H9 (cell line): ENCODE measurements around the gene ZNF746. TPM values are rescaled to one million over a fixed set of nuclear protein-coding genes. Genes with fewer than 3 reads are reported as not detected.

Experiments
- DNase-seq: peaks from one replicate; pipeline ENCODE4 v3.0.0-alpha.2; 2017
- H2AFZ ChIP-seq: one replicate; pipeline ENCODE4 v1.6.1; 2013; ENCODE audit warnings: mild to moderate bottlenecking, low read length, control low read depth, moderate library complexity
- H2AK5ac ChIP-seq: 2 replicates; pipeline ENCODE4 v1.6.1; 2013; ENCODE audit warnings: low read length, control low read depth, mixed read lengths; ENCODE audit not compliant: insufficient read length
- H2BK120ac ChIP-seq: one replicate; pipeline ENCODE4 v1.6.1; 2013; ENCODE audit warnings: low read depth, mild to moderate bottlenecking, low read length, control low read depth, inconsistent platforms; ENCODE audit not compliant: poor library complexity, severe bottlenecking
- H2BK12ac ChIP-seq: 2 replicates; pipeline ENCODE4 v1.6.1; 2013; ENCODE audit warnings: low read length, control low read depth, mixed read lengths, low read depth; ENCODE audit not compliant: insufficient read length
- H2BK15ac ChIP-seq: 2 replicates; pipeline ENCODE4 v1.6.1; 2013; ENCODE audit warnings: low read depth, low read length, control low read depth
- H2BK20ac ChIP-seq: one replicate; pipeline ENCODE4 v1.6.1; 2013; ENCODE audit warnings: low read depth, mild to moderate bottlenecking, low read length, control low read depth, inconsistent platforms; ENCODE audit not compliant: poor library complexity, severe bottlenecking
- H2BK5ac ChIP-seq: 2 replicates; pipeline ENCODE4 v1.6.1; 2013; ENCODE audit warnings: low read length, control low read depth, mixed read lengths; ENCODE audit not compliant: insufficient read length
- H3K14ac ChIP-seq: 2 replicates; pipeline ENCODE4 v1.6.1; 2013; ENCODE audit warnings: low read length, control low read depth; ENCODE audit not compliant: insufficient read depth
- H3K18ac ChIP-seq: 2 replicates; pipeline ENCODE4 v1.6.1; 2013; ENCODE audit warnings: low read depth, mild to moderate bottlenecking, mixed read lengths, low read length, control low read depth; ENCODE audit not compliant: insufficient read length
- H3K23ac ChIP-seq: 2 replicates; pipeline ENCODE4 v1.6.1; 2013; ENCODE audit warnings: low read length, control low read depth, mixed read lengths, low read depth; ENCODE audit not compliant: insufficient read length
- H3K23me2 ChIP-seq: 2 replicates; pipeline ENCODE4 v1.6.1; 2013; ENCODE audit warnings: low read depth, mild to moderate bottlenecking, mixed read lengths, low read length, control low read depth; ENCODE audit not compliant: insufficient read length, poor library complexity, severe bottlenecking
- H3K27ac ChIP-seq: 2 replicates; pipeline ENCODE4 v1.5.1; 2013; ENCODE audit warnings: low read length, control low read depth, mixed read lengths, low read depth; ENCODE audit not compliant: insufficient read length
- H3K27me3 ChIP-seq: 2 replicates; pipeline ENCODE4 v1.6.1; 2013; ENCODE audit warnings: low read length, control low read depth, inconsistent platforms; ENCODE audit not compliant: insufficient read depth
- H3K4ac ChIP-seq: 2 replicates; pipeline ENCODE4 v1.6.1; 2013; ENCODE audit warnings: low read depth, mild to moderate bottlenecking, control low read depth, inconsistent platforms, low read length, moderate library complexity
- H3K4me1 ChIP-seq: 2 replicates; pipeline ENCODE4 v1.6.1; 2013; ENCODE audit warnings: low read length, control low read depth, inconsistent platforms; ENCODE audit not compliant: insufficient read depth
- H3K4me2 ChIP-seq: 2 replicates; pipeline ENCODE4 v1.6.1; 2013; ENCODE audit warnings: low read length, control low read depth, mixed read lengths; ENCODE audit not compliant: insufficient read length, insufficient read depth
- H3K56ac ChIP-seq: 2 replicates; pipeline ENCODE4 v1.6.1; 2013; ENCODE audit warnings: low read depth, mild to moderate bottlenecking, mixed read lengths, low read length, control low read depth; ENCODE audit not compliant: insufficient read length
- H3K79me1 ChIP-seq: 2 replicates; pipeline ENCODE4 v1.6.1; 2013; ENCODE audit warnings: low read depth, mild to moderate bottlenecking, moderate library complexity, low read length, control low read depth, inconsistent platforms; ENCODE audit not compliant: insufficient read depth, poor library complexity, severe bottlenecking
- H3K79me2 ChIP-seq: 2 replicates; pipeline ENCODE4 v1.6.1; 2013; ENCODE audit warnings: low read length, control low read depth, inconsistent platforms; ENCODE audit not compliant: insufficient read depth
- H3K9ac ChIP-seq: 2 replicates; pipeline ENCODE4 v1.6.1; 2013; ENCODE audit warnings: low read length, control low read depth, mixed read lengths; ENCODE audit not compliant: insufficient read length; ENCODE audit errors: extremely low read depth
- H3K9me3 ChIP-seq: one replicate; pipeline ENCODE4 v1.6.1; 2013; ENCODE audit warnings: low read depth, low read length, inconsistent platforms; ENCODE audit not compliant: control insufficient read depth
- H3T11ph ChIP-seq: one replicate; pipeline ENCODE4 v1.6.1; 2013; ENCODE audit warnings: mild to moderate bottlenecking, low read length, control low read depth, inconsistent platforms
- H4K20me1 ChIP-seq: one replicate; pipeline ENCODE4 v1.6.1; 2013; ENCODE audit not compliant: control insufficient read depth, insufficient read length, insufficient read depth
- H4K5ac ChIP-seq: 2 replicates; pipeline ENCODE4 v1.6.1; 2013; ENCODE audit warnings: low read depth, mild to moderate bottlenecking, mixed read lengths, low read length, control low read depth; ENCODE audit not compliant: insufficient read length
- H4K8ac ChIP-seq: replicated peaks from 2 replicates; pipeline ENCODE4 v1.6.1; 2013; ENCODE audit warnings: low read length, control low read depth, mixed read lengths, low read depth; ENCODE audit not compliant: insufficient read length
- H4K91ac ChIP-seq: 2 replicates; pipeline ENCODE4 v1.6.1; 2013; ENCODE audit warnings: low read depth, mild to moderate bottlenecking, moderate library complexity, mixed read lengths, low read length, control low read depth; ENCODE audit not compliant: insufficient read length
- H3K27ac Mint-ChIP-seq, 3 experiments: 2 replicates in 2 of 3; 3 replicates in 1 of 3; pipeline ENCODE4 v1.8.0; 2020 to 2021; ENCODE audit warnings: mixed read lengths in 3 of 3, mild to moderate bottlenecking in 1 of 3, moderate library complexity in 1 of 3
- H3K27me3 Mint-ChIP-seq: 2 replicates; pipeline ENCODE4 v1.8.0; 2021; ENCODE audit warnings: low read depth, mild to moderate bottlenecking, moderate library complexity, mixed read lengths
- H3K36me3 Mint-ChIP-seq, 3 experiments: 2 replicates in 2 of 3; 3 replicates in 1 of 3; pipeline ENCODE4 v1.8.0; 2020 to 2021; ENCODE audit warnings: low read depth in 3 of 3, mixed read lengths in 3 of 3; ENCODE audit not compliant: insufficient read depth in 1 of 3
- H3K4me1 Mint-ChIP-seq, 2 experiments: 2 replicates each; pipeline ENCODE4 v1.8.0; 2020; ENCODE audit warnings: mixed read lengths in 2 of 2
- H3K4me3 Mint-ChIP-seq, 2 experiments: 2 replicates in 1 of 2; 3 replicates in 1 of 2; pipeline ENCODE4 v1.8.0; 2020 to 2021; ENCODE audit warnings: mild to moderate bottlenecking in 2 of 2, mixed read lengths in 2 of 2, moderate library complexity in 1 of 2
- H3K9me3 Mint-ChIP-seq, 2 experiments: 2 replicates in 1 of 2; 3 replicates in 1 of 2; pipeline ENCODE4 v1.8.0; 2020; ENCODE audit warnings: mild to moderate bottlenecking in 2 of 2, mixed read lengths in 2 of 2, moderate library complexity in 1 of 2
- WGBS: extraction: QIAGEN DNeasy Blood & Tissue Kit; methylation state at CpG from one replicate; pipeline ENCODE4 v1.1.7; 2013; ENCODE audit warnings: missing lambda C conversion rate, low lambda C conversion rate, mixed read lengths; ENCODE audit not compliant: insufficient read length; ENCODE audit errors: extremely low coverage; 5-methylcytosine and 5-hydroxymethylcytosine counted together
- total RNA-seq: library from RNA; stranded (reverse); gene quantifications from 2 replicates; pipeline ENCODE4 v1.2.1, GENCODE V29; 2021
- TF ChIP-seq, protein P1 (sequence below): fragments of 200-600 bp; sonication (generic); conservative IDR thresholded peaks from 3 replicates; pipeline ENCODE4 v1.8.0; 2021; ENCODE audit warnings: antibody characterized with exemption, mild to moderate bottlenecking

ZNF746 gene
- total RNA-seq, 1 experiment from 2014 or later: 26.7 TPM

DNA sequence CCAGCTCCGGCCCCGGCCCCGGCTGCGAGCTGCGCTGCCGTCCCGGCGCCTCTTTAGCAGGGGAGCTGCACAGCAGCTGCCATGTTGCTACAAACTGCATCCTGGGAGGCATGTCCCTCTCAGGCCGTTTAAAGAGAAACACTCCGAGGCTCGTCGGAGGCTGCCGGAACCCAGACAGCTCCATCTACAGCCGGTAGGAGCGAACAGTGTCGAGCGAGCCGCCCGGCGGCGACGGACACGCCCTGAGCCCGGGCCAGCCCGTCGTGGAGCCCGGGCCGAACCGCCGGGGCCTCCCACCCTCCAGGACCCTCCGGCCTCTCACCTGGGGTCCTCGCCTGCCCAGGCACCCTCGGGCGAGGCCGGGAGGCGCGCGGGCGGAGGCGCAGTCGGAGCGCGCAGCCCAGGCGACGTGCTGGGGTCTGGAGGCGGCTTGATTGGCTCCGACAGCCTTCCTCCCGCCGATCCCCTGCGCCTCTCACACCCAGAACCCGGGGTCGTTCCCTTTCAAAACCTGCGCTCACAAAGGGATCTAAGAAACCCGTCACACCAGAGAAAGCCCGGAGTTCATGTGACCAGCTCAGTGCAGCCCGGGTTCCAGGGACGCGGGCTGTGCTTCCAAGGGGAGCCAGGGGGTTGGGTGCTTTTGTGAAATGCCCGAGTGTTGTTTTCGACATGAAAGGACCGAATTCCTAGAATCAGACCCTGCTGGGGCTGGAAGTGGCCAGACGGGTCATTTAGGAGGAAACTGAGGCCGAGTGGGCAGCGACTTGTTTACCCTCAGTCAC lies 36.9 kb downstream of the ZNF746 start, which contains the start of gene ZNF777:
Gene ZNF777 (minus strand): TSS at position 570 of the 785 bp plus-strand sequence. CDS start 5,040 bp downstream, outside the sequence.
- Histone ChIP-seq H4K91ac (no peak within 1 kb of the TSS), H3K9ac (peak within 1 kb of the TSS; percentile 59), H3K4ac (no peak within 1 kb of the TSS), H3T11ph (no peak within 1 kb of the TSS), H3K18ac (peak within 1 kb of the TSS; percentile 46), H4K5ac (no peak within 1 kb of the TSS), H3K14ac (peak within 1 kb of the TSS; percentile 86; the same call in 1 of the 2 replicates), H3K9me3 (no peaks in the 10 kb centered on the region), H3K4me2 (peak within 1 kb of the TSS; percentile 78), H3K27ac (no peak within 1 kb of the TSS), H3K79me1 (peaks cover 4% of the 10 kb centered on the region), H2AFZ (no peak within 1 kb of the TSS), H2AK5ac (no peak within 1 kb of the TSS), H4K20me1 (no peaks in the 10 kb centered on the region), H2BK5ac (no peak within 1 kb of the TSS), H3K56ac (no peak within 1 kb of the TSS), H2BK120ac (no peak within 1 kb of the TSS), H3K4me1 (no peaks in the 10 kb centered on the region), H3K23ac (no peak within 1 kb of the TSS), H3K23me2 (peaks cover 8% of the 10 kb centered on the region), H2BK15ac (no peak within 1 kb of the TSS), H3K27me3 (no peaks in the 10 kb centered on the region; the same call in 1 of the 2 replicates), H3K79me2 (no peaks in the 10 kb centered on the region), H2BK12ac (no peak within 1 kb of the TSS), H2BK20ac (no peak within 1 kb of the TSS), H4K8ac (no peak within 1 kb of the TSS)
- H3K4me1 Mint-ChIP-seq: peaks cover 13 to 15% of the 10 kb centered on the region in 2 experiments
- H3K27me3 Mint-ChIP-seq: peaks cover 54% of the 10 kb centered on the region
- H3K9me3 Mint-ChIP-seq: peaks cover 2% of the 10 kb centered on the region in 2 experiments; a peak in 2 of 5 replicates
- WGBS: no CpG with 5 or more reads among the region's 64 CpGs
- no peak within 1 kb of the TSS for H3K27ac Mint-ChIP-seq
- TF ChIP-seq, protein P1, sequence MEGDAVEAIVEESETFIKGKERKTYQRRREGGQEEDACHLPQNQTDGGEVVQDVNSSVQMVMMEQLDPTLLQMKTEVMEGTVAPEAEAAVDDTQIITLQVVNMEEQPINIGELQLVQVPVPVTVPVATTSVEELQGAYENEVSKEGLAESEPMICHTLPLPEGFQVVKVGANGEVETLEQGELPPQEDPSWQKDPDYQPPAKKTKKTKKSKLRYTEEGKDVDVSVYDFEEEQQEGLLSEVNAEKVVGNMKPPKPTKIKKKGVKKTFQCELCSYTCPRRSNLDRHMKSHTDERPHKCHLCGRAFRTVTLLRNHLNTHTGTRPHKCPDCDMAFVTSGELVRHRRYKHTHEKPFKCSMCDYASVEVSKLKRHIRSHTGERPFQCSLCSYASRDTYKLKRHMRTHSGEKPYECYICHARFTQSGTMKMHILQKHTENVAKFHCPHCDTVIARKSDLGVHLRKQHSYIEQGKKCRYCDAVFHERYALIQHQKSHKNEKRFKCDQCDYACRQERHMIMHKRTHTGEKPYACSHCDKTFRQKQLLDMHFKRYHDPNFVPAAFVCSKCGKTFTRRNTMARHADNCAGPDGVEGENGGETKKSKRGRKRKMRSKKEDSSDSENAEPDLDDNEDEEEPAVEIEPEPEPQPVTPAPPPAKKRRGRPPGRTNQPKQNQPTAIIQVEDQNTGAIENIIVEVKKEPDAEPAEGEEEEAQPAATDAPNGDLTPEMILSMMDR: peak; percentile 58
- peak; percentile 80 for DNase-seq
- peak within 1 kb of the TSS; percentile 75 to 87 for H3K4me3 Mint-ChIP-seq
- peaks cover 4 to 11% (median 10%) of the 10 kb centered on the region in 3 experiments; a peak in 6 of 7 replicates for H3K36me3 Mint-ChIP-seq
